HepG2 (cell line): ENCODE data around the gene CPEB4. TPM values are rescaled to one million over a fixed set of nuclear protein-coding genes. Genes with fewer than 3 reads are reported as not detected.

Experiments
- ATRX ChIP-seq: sonication (generic); formaldehyde crosslinking; IDR thresholded peaks from 2 replicates; pipeline ENCODE4 v1.4.0; 2020; ENCODE audit warnings: missing genetic modification reagents, borderline replicate concordance
- BATF2 ChIP-seq: sonication (generic); formaldehyde crosslinking; IDR thresholded peaks from 2 replicates; pipeline ENCODE4 v1.8.0; 2022; ENCODE audit warnings: mild to moderate bottlenecking, missing genetic modification reagents, moderate library complexity
- CBX5 ChIP-seq: sonication (generic); formaldehyde crosslinking; IDR thresholded peaks from 2 replicates; pipeline ENCODE4 v1.4.0; 2020; ENCODE audit warnings: missing genetic modification reagents, borderline replicate concordance
- CENPX ChIP-seq: sonication (generic); formaldehyde crosslinking; IDR thresholded peaks from 2 replicates; pipeline ENCODE4 v1.9.0; 2021; ENCODE audit warnings: mild to moderate bottlenecking, missing genetic modification reagents, moderate library complexity
- CREB1 ChIP-seq, 2 experiments: fragments of 450-650 bp in 1 of 2; IDR thresholded peaks; 2 replicates each; pipeline ENCODE4 v1.6.1; 2016 to 2017; ENCODE audit warnings: control low read depth in 1 of 2, mild to moderate bottlenecking in 1 of 2, missing compliant biosample characterization in 1 of 2, missing genetic modification characterization in 1 of 2
- EED ChIP-seq: sonication (generic); formaldehyde crosslinking; IDR thresholded peaks from 2 replicates; pipeline ENCODE4 v1.5.0; 2020; ENCODE audit warnings: mild to moderate bottlenecking, missing genetic modification reagents
- ELF3 ChIP-seq: IDR thresholded peaks from 2 replicates; pipeline ENCODE4 v1.6.1; 2016; ENCODE audit warnings: missing genetic modification reagents, missing compliant biosample characterization
- KLF16 ChIP-seq, 2 experiments: sonication (generic) in 1 of 2; formaldehyde crosslinking in 1 of 2; IDR thresholded peaks; 2 replicates each; pipeline versions ENCODE4 v1.6.1 to v1.8.0; 2016 to 2023; ENCODE audit warnings: missing genetic modification reagents in 2 of 2, missing compliant biosample characterization in 1 of 2
- KLF6 ChIP-seq: IDR thresholded peaks from 2 replicates; pipeline ENCODE4 v1.8.0; 2016; ENCODE audit warnings: missing biosample characterization, missing genetic modification reagents
- NCOA5 ChIP-seq: sonication (generic); formaldehyde crosslinking; IDR thresholded peaks from 2 replicates; pipeline ENCODE4 v1.4.0; 2020; ENCODE audit warnings: missing genetic modification reagents
- NONO ChIP-seq, 2 experiments: fragments of 450-650 bp in 1 of 2; sonication (generic) in 1 of 2; formaldehyde crosslinking in 1 of 2; IDR thresholded peaks in 1 of 2; conservative IDR thresholded peaks in 1 of 2; 2 replicates each; pipeline versions ENCODE4 v1.6.1 to v1.8.0; 2017 to 2022; ENCODE audit warnings: mild to moderate bottlenecking in 1 of 2, missing genetic modification reagents in 1 of 2, moderate library complexity in 1 of 2
- SCMH1 ChIP-seq: sonication (generic); formaldehyde crosslinking; IDR thresholded peaks from 2 replicates; pipeline ENCODE4 v1.9.0; 2021; ENCODE audit warnings: missing genetic modification reagents, mild to moderate bottlenecking, borderline replicate concordance
- SMC3 ChIP-seq: IDR thresholded peaks from 2 replicates; pipeline ENCODE4 v1.6.1; 2011; ENCODE audit warnings: low read length, improper control_type of control experiment
- TBX3 ChIP-seq: fragments of 450-650 bp; IDR thresholded peaks from 2 replicates; pipeline ENCODE4 v1.6.1; 2017; ENCODE audit warnings: antibody characterized with exemption, mild to moderate bottlenecking, inconsistent platforms, borderline replicate concordance
- TCF12 ChIP-seq, 2 experiments: fragments of 450-650 bp in 1 of 2; sonication (generic) in 1 of 2; formaldehyde crosslinking in 1 of 2; IDR thresholded peaks; 2 replicates each; pipeline versions ENCODE4 v1.6.1 to v1.8.0; 2017 to 2022; ENCODE audit warnings: antibody characterized with exemption in 1 of 2, mild to moderate bottlenecking in 1 of 2, missing genetic modification reagents in 1 of 2, moderate library complexity in 1 of 2
- U2AF1 ChIP-seq: fragments of 200-400 bp; formaldehyde crosslinking; optimal IDR thresholded peaks from 2 replicates; pipeline ENCODE3; 2017; ENCODE audit warnings: mild to moderate bottlenecking, low read depth, low read length
- ZKSCAN1 ChIP-seq: fragments of 150-350 bp; IDR thresholded peaks from 2 replicates; pipeline ENCODE4 v1.6.1; 2014; ENCODE audit warnings: low read length
- ZNF253 ChIP-seq: sonication (generic); formaldehyde crosslinking; IDR thresholded peaks from 2 replicates; pipeline ENCODE4 v1.8.0; 2022; ENCODE audit warnings: mild to moderate bottlenecking, missing genetic modification reagents, borderline replicate concordance
- ZNF562 ChIP-seq: sonication (generic); formaldehyde crosslinking; IDR thresholded peaks from 2 replicates; pipeline ENCODE4 v1.8.0; 2022; ENCODE audit warnings: missing genetic modification reagents, borderline replicate concordance
- ZNF570 ChIP-seq: sonication (generic); formaldehyde crosslinking; IDR thresholded peaks from 2 replicates; pipeline ENCODE4 v1.4.0; 2020; ENCODE audit warnings: mild to moderate bottlenecking, missing genetic modification reagents, borderline replicate concordance
- ZNF639 ChIP-seq: conservative IDR thresholded peaks from 2 replicates; pipeline ENCODE4 v1.6.1; 2018; ENCODE audit warnings: missing genetic modification reagents
- ZNF660 ChIP-seq: sonication (generic); formaldehyde crosslinking; IDR thresholded peaks from 2 replicates; pipeline ENCODE4 v1.5.1; 2020; ENCODE audit warnings: mild to moderate bottlenecking, low read depth, missing genetic modification reagents, borderline replicate concordance
- ZNF746 ChIP-seq: sonication (generic); formaldehyde crosslinking; IDR thresholded peaks from 2 replicates; pipeline ENCODE4 v1.8.0; 2022; ENCODE audit warnings: mild to moderate bottlenecking, missing genetic modification reagents
- ZNF749 ChIP-seq: sonication (generic); formaldehyde crosslinking; IDR thresholded peaks from 2 replicates; pipeline ENCODE4 v1.8.0; 2022; ENCODE audit warnings: mild to moderate bottlenecking, missing genetic modification reagents, moderate library complexity, borderline replicate concordance
- ZNF777 ChIP-seq: sonication (generic); formaldehyde crosslinking; IDR thresholded peaks from 2 replicates; pipeline ENCODE4 v1.4.0; 2020; ENCODE audit warnings: missing genetic modification reagents
- ZNF781 ChIP-seq: sonication (generic); formaldehyde crosslinking; IDR thresholded peaks from 2 replicates; pipeline ENCODE4 v1.5.1; 2020; ENCODE audit warnings: borderline replicate concordance, mild to moderate bottlenecking, missing genetic modification reagents; ENCODE audit errors: not compliant biosample characterization
- polyA plus RNA-seq, 8 experiments: library from polyadenylated mRNA; depleted of rRNA in 3 of 8; stranded (reverse) in 7 of 8; unstranded in 1 of 8; fragments of >200 nt; fragmentation: Illumina TruSeq in 4 of 8; extraction: Trizol in 4 of 8; gene quantifications; 2 replicates each; pipeline versions ENCODE4 v1.2.1 to v1.2.3, GENCODE V29; 2011 to 2016; ENCODE audit warnings: low read depth in 4 of 8, missing spikeins in 1 of 8, mixed read lengths in 1 of 8; ENCODE audit not compliant: insufficient read depth in 1 of 8
- total RNA-seq, 5 experiments: library from RNA; depleted of rRNA; stranded (reverse); fragments of >200 nt; fragmentation: Illumina TruSeq; extraction: Trizol; gene quantifications; 2 replicates each; pipeline ENCODE4 v1.2.3, GENCODE V29; 2016; ENCODE audit warnings: low read depth in 1 of 5
- TF ChIP-seq, protein P1 (sequence below): sonication (generic); formaldehyde crosslinking; IDR thresholded peaks from 2 replicates; pipeline ENCODE4 v1.4.0; 2020; ENCODE audit warnings: mild to moderate bottlenecking, low read depth, missing genetic modification reagents
- TF ChIP-seq, protein P2 (sequence below): sonication (generic); formaldehyde crosslinking; IDR thresholded peaks from 2 replicates; pipeline ENCODE4 v1.4.0; 2020; ENCODE audit warnings: mild to moderate bottlenecking, missing genetic modification reagents

The CPEB4 gene
- total and polyA plus RNA-seq, 2 of the 13 experiments (the other 11 are each of a cell fraction or from before 2014, with no cell fraction given) = 7.7 to 26.7 TPM

- TF ChIP-seq, protein P1, sequence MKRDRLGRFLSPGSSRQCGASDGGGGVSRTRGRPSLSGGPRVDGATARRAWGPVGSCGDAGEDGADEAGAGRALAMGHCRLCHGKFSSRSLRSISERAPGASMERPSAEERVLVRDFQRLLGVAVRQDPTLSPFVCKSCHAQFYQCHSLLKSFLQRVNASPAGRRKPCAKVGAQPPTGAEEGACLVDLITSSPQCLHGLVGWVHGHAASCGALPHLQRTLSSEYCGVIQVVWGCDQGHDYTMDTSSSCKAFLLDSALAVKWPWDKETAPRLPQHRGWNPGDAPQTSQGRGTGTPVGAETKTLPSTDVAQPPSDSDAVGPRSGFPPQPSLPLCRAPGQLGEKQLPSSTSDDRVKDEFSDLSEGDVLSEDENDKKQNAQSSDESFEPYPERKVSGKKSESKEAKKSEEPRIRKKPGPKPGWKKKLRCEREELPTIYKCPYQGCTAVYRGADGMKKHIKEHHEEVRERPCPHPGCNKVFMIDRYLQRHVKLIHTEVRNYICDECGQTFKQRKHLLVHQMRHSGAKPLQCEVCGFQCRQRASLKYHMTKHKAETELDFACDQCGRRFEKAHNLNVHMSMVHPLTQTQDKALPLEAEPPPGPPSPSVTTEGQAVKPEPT (CRISPR knock-in tag) = no peak
- TF ChIP-seq ZNF660 = no peak
- TF ChIP-seq TCF12 (IDR thresholded peaks at IDR 0.05) = no peak
- TF ChIP-seq TCF12 (CRISPR knock-in tag; IDR thresholded peaks at IDR 0.05) = no peak
- no peak for TF ChIP-seq ZNF253 (CRISPR knock-in tag)
- peak in 1 of 2 experiments; percentile 89; a peak in 2 of 4 replicates for TF ChIP-seq KLF16 (CRISPR knock-in tag; IDR thresholded peaks at IDR 0.05)
- TF ChIP-seq EED (CRISPR knock-in tag) = no peak
- TF ChIP-seq ZNF777 (CRISPR knock-in tag) = no peak
- no peak for TF ChIP-seq CREB1 (IDR thresholded peaks at IDR 0.05)
- TF ChIP-seq CREB1 (CRISPR knock-in tag; IDR thresholded peaks at IDR 0.05) = peak; percentile 67
- TF ChIP-seq ELF3 (CRISPR knock-in tag) = peak; percentile 88
- no peak for TF ChIP-seq ZNF781 (CRISPR knock-in tag)
- TF ChIP-seq CBX5 = no peak
- TF ChIP-seq ZNF562 = no peak
- no peak for TF ChIP-seq ATRX
- no peak for TF ChIP-seq ZNF639 (CRISPR knock-in tag)
- no peak for TF ChIP-seq SCMH1 (CRISPR knock-in tag)
- no peak for TF ChIP-seq U2AF1
- peak; percentile 84 for TF ChIP-seq KLF6 (CRISPR knock-in tag)
- no peak for TF ChIP-seq NCOA5 (CRISPR knock-in tag)
- TF ChIP-seq, protein P2, sequence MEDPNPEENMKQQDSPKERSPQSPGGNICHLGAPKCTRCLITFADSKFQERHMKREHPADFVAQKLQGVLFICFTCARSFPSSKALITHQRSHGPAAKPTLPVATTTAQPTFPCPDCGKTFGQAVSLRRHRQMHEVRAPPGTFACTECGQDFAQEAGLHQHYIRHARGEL (CRISPR knock-in tag) = no peak
- no peak for TF ChIP-seq ZKSCAN1
- no peak for TF ChIP-seq TBX3
- no peak for TF ChIP-seq BATF2 (CRISPR knock-in tag)
- no peak for TF ChIP-seq ZNF570 (CRISPR knock-in tag)
- no peak for TF ChIP-seq NONO (IDR thresholded peaks at IDR 0.05)
- no peak for TF ChIP-seq NONO (CRISPR knock-in tag; conservative IDR thresholded peaks at IDR 0.05)
- TF ChIP-seq ZNF749 (CRISPR knock-in tag) = no peak
- no peak for TF ChIP-seq CENPX (CRISPR knock-in tag)
- TF ChIP-seq SMC3 = no peak
- no peak for TF ChIP-seq ZNF746
Measured at GRCh38 chr5:173932695-173933139, 44.6 kb downstream of the CPEB4 start (continued).
